Right ventricle myocardium inferior (tissue), 1 donor: ENCODE results near the gene KCNQ5. TPM values are rescaled to one million over a fixed set of nuclear protein-coding genes. Genes with fewer than 3 reads are reported as not detected.

Experiments used
- ATAC-seq: fragments of 200-7000 bp; cut with Tn5 transposase; one replicate; pipeline ENCODE4 v1.9.1; 2020; ENCODE audit warnings: mild to moderate bottlenecking, moderate library complexity
- DNase-seq: peaks from one replicate; pipeline ENCODE4 v3.0.0; 2021; ENCODE audit errors: missing footprints
- intact Hi-C: fragments of 100-400 bp; cut with DNase I; formaldehyde crosslinking; loops from one replicate; pipeline ENCODE4 v1.11.0; 2022
- total RNA-seq: library from RNA; stranded (reverse); fragmentation: NEBNext Ultra II Directional; extraction: Animal tissue kit (Norgen Biotek cat#: 25700); gene quantifications from one replicate; pipeline ENCODE4 v1.2.1, GENCODE V29; 2021
- donor health status: DM: no; HTN: yes; CAD: no; lungs with severe emphysema.

The KCNQ5 gene
- total RNA-seq, 1 donor from 2014 or later, result not detected

DNA sequence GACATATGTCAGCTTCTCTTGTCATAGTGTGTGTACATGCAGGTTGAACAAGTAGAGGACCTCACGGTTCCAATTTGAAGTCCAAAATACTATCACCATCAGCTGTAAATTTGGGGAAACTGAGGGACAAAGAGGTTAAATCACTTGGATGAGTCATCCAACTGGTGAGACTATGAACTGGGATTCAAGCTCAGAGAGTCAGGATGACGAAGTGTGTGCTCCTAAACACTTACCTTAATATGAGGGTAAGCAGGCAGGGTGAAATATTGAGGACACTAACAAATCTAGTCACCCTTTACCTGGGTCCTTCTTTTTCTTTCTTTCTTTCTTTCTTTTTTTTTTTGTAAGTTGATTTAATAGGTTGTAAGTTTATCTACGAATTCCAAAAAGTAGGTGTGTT is 198.3 kb downstream of the KCNQ5 start:
- ATAC-seq (no peak), DNase-seq (no peak)
- intact Hi-C loops, result no loop called here

DNA sequence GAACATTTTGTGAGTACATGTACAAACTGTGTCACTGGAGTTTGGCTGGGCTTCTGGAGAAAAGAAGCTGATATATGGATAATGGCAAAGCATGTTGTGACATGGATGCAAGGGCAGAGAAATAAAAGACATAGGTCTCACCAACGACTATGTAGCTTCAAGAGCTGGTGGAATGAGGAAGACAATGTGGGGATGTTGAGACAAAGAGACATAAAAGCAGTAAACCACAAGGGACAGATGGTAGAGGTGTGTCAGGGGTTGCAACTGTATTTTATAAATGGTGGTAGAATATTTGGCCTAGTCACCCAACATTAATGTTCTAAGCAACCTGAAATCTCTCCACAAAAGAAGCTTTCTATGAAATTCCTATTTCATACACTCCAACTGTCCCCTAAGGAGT is 199.0 kb downstream of the KCNQ5 start:
- ATAC-seq, result no peak
- no peak for DNase-seq
- intact Hi-C loops, result no loop called here

DNA sequence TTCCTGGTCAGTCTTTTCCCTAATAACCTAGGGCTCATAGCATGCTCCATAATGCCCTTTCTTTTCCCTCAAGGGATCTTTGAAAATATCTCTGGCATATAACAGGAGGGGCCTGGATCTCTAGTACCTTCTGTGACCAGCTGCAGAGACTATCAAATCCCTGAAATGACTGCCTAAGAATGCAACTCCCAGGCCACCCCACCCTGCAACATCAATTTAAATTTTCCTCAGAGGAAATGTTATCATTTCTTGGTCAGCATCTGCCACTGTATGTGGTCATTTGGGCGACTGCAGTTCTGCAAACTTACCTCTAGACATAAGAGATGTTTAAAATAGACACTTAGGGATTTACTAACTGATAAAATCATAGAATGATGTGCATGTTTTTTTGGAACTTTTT is 200.2 kb downstream of the KCNQ5 start:
- ATAC-seq, result no peak

DNA sequence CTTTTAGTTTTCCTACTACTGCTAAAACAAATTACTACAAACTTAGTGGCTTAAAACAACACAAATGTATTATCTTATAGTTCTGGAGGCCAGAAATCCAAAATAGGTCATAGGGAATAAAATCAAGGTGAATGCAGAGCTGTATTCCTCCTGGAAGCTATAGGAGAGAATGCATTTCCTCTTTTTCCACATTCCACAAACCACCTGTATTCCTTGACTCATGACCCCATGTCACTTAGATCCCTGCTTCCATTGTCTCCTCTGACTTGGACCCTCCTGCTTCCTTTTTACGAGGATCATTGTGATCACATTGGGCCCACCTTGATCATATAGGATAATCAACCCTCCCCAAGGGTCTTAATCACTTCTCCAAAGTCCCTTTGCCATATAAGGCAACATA is 200.8 kb downstream of the KCNQ5 start:
- no peak for ATAC-seq
- DNase-seq, result no peak
- intact Hi-C loops, result no loop called here

More for the DNA sequence above, 200.2 kb downstream of the KCNQ5 start:
- no peak for DNase-seq
- intact Hi-C loops, result no loop called here

DNA sequence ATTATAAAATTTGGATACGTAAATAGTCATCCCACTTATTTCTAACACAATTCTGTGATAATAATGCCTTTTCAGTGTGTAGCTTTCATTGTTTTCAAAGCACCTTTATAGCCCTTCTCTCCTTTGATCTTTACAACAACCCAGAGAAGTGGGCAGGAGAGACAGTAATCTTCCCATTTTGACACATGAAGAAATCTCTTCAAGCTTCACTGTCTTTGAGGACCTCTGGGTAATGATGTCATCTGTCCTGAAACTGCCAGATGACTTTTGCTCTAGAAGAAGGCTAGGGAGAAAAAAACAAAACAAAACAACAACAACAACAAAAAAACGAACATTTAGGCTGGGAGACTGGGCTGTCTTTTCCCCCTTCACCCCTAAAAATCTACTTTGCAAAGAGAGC is 203.0 kb downstream of the KCNQ5 start:
- intact Hi-C loops, result no loop called here
- DNase-seq (no peak), ATAC-seq (no peak)

DNA sequence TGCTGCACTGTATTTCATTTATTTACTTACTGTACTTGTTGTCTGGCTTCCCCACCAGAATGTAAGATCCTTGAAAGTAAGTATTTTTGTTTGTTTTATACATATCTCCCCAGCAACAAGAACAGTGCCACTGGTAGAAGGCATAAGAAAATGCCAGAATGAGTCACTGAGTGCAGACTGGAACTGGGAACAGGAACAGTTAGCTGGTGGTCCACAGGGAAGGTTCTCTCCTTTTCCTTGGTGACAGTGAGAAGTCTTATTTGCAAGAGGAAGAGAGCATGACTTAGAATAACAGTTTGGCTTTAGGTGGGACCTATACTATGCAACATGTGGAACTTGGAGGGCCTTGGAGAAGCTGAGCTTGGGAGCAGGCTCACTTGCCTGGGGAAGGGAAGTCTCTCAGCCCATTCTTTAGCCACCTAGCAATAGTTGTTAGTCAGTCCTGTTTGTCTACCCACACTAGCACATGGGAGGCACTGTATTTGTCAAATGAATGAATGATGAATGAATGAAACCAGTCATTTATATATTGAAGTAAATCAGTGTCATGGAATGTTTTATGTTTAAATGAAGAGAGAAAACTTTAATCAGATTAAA is 203.5 kb downstream of the KCNQ5 start:
- intact Hi-C loops, result no loop called here
- DNase-seq (no peak), ATAC-seq (no peak)

DNA sequence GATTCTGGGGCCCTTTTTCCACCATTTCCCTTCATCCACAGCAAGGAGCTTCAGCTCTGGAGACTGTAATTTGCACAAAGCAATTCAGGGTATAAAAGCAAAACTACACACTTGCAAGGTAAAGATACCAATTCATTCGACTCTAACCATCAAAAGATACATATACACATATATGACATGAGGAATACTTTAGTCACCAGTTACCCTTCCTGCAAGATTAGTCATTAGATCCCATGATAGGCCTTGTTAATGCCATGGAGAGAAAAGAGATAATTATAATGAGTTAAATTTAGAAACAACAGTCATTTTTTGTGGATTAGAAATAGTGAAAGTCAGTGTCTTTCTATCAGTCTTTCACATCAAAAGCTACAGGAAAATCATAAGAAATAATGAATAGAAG is 204.2 kb downstream of the KCNQ5 start:
- intact Hi-C loops, result no loop called here
- DNase-seq, result no peak
- no peak for ATAC-seq

DNA sequence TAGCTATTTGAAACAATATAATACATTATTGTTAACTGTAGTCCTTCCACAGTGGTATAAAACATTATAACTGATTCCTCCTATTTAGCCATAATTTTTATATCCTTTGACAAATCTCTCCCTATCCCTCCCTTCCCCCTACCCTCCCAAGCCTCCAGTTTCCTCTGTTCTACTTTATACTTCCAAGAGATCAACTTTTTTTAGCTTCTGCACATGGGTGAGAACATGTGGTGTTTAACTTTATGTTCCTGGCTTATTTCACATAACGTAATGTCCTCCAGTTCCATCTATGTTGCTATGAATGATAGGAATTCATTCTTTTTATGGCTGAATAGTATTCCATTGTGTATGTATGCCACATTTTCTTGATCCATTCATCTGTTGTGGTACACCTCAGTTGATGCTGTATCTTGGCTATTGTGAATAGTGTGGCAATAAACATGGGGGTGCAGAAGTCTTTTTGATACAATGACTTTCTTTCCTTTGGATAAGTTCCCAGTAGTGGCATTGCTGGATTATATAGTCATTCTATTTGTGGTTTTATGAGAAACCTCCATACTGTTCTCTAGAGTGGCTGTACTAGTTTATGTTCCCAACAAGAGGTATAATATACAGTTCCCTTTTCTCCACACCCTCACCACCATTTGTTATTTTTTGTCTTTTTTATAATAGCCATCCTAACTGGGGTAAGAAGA is 205.0 kb downstream of the KCNQ5 start:
- intact Hi-C loops, result no loop called here
- DNase-seq (no peak), ATAC-seq (no peak)

DNA sequence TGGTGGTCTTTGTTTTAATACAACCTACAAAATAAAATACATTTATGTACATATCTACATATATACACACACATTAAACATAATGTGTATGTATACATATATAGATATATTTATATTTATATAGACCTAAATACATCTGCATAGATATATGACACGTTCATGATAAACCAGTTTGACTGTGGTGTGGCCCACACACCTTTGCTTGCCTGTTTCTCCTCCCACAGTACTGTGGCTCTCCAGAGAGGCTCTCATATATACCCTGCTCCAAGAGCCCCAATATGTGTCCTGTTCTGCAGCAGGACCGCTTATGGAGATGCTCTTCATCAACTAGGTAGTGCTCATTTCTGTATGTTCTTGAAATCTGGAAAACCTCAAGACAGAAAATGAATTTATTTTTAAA is 207.0 kb downstream of the KCNQ5 start:
- intact Hi-C loops, result no loop called here
- DNase-seq (no peak), ATAC-seq (no peak)

DNA sequence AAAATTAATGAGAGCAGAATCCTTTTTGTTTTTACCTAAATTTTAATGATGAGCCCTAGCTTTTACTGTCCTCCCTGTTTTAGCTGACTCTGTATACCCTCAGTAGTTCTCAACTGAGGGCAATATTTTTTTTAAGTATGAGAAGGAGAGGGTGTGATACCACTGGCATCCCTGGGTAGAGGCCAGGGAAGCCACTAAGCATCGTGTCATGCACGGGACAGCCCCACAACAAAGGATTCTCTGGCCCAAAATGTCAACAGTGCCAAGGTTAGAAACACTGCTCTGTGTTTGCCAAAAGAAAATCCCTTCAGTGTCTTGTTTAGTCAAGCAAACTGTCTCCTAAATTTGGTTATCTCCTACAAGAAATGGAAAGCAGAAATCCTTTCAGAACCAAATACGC is 210.4 kb downstream of the KCNQ5 start:
- ATAC-seq (no peak), DNase-seq (no peak)
- intact Hi-C loops, result no loop called here

DNA sequence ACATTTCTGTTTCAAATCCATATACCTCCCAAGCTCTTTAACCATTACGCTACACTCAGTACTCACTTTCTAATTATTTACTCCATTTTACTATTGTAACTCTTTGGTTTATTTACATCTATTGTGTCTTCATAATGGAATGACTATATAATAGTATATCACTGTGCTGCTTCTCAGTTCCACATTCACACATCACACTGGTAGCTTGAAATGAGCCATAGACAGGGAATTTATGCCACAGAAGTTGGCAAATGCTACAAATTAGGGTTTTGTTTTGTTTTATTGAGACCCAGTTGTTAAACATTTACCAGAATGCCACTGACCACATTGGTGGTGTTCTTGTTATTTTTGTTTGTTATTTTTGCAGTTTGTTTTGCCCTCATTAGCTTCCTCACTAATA is 213.9 kb downstream of the KCNQ5 start:
- DNase-seq (no peak), ATAC-seq (no peak)
- intact Hi-C loops, result no loop called here

DNA sequence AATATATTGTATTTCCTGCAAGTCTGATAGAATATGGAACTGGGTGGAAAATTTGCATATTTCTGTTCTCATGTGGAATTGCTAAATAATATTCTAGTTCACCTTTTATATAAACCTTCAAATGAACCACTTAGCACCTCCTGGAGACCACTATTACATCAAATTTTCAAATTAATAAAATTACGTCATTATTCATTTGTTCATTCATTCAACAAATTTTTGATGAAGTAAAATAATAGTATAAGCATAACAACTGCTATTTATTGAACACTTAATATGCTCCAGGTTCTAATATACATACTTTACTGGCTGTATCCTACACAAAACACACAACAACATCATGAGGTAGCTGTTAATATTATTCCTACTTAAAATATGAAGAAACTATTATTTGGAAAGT is 215.1 kb downstream of the KCNQ5 start:
- intact Hi-C loops, result no loop called here
- no peak for DNase-seq

DNA sequence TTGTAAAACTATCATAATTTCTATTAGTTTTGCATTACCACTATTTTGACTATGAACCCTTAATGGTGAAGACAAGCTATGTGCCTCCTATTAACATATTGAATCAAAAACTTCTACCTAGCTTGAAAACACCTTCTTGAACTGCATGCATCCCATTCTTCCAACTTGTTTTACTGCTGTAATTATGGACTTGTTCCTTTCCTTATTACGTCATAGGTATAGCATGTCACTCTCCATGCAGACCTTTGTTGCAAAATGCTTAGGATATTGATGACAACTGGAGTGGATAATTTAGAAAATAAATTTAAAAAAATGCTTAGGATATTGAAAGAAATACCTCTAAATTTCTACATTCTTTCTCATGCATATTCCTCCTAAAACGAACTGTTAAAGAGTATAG is 219.3 kb downstream of the KCNQ5 start:
- DNase-seq, result no peak
- no peak for ATAC-seq
- intact Hi-C loops, result no loop called here

More for the DNA sequence above, 215.1 kb downstream of the KCNQ5 start:
- no peak for ATAC-seq

DNA sequence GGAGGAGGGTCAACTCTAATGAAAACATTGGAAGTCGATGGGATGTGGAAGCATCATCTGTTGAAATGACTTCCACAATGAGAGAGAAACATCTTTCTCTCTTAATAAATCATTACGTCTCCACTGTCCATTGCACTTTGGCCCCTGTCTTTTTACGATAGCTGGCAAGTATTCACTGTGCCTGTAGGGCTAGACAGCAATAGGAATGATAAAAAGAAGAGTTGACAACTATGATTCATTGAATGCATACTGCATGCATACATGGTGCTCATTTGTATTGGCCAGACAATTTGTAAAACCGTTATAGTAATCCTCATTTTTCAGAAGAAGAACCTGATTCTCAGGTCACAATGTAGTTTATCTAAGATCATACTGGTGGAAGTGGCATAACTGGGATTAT is 220.3 kb downstream of the KCNQ5 start:
- DNase-seq (no peak), ATAC-seq (no peak)
- intact Hi-C loops, result no loop called here

DNA sequence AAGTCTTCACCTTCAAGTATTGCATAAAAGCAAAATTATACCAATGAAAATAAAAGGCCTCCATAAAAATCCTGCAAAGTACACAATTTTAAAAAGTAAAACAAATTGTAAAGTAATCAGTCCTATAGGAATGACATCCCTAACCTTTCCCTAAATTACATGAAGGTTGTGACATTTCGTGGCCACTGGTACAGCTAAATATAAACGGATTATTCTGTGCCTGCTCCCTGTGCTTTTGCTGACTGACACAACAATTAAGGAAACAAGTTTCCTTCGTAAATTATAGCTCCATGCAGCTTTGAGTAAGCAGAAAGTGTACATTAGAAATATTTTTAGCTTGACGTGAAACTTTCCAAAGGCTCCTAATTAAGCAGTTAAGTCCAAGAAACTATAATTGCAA is 222.8 kb downstream of the KCNQ5 start:
- intact Hi-C loops, result no loop called here
- no peak for ATAC-seq
- no peak for DNase-seq

DNA sequence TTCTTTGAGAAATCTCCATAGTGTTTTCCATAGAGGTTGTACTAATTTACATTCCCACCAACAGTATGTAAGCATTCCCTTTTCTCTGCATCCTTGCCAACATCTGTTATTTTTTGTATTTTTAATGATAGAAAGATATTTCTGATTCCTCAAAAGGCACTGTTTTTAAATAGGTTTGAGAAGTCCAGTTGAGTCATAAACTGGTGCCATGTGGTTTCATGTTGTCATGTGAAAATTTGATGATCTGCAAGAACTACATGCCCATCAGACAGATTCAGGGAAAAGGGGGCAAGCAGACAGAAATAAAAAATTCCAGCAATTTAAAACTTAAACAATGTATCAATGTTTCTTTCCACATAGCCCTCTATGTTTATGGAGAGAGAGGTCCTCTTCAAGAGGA is 227.5 kb downstream of the KCNQ5 start:
- ATAC-seq (no peak), DNase-seq (no peak)
- intact Hi-C loops, result no loop called here

DNA sequence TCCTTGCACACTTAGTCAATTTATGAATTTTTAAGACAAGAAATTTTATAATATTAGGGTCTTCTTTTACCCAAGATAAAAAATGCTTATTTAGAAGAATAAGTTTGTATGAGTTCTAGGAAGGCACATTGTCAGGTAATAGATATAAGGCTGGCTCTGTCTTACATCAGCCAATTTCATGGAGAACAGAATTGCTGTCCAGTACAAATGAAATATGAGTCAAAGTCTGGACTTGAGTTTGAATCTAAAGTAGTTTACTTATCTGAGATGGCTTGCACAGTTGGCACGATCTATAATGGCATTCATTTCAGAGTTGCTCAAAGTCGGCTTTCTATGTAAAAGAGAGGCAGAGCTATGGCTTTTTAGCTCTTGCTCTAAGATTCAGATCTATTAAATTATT is 228.2 kb downstream of the KCNQ5 start:
- no peak for ATAC-seq
- intact Hi-C loops, result no loop called here

DNA sequence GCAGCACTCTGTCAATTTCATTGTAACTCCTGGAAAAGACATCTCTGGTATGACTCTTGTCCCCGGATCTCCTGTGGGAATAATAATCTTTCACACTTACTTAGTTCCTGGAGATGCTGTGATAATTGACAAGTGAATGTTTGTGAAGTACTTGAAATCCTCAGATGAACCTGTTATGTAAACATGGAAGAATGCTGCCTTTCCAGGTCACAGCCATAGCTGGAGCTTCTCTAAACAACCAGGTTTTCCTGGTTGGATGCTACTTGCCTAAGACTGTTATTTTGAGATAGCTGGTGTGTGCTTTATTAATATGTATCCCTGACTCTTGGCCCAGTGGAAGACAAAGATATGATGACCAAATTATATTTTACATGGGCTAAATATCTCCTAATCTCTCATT is 228.6 kb downstream of the KCNQ5 start:
- DNase-seq (no peak), ATAC-seq (no peak)
- intact Hi-C loops, result no loop called here

More for the DNA sequence above, 228.2 kb downstream of the KCNQ5 start:
- no peak for DNase-seq

DNA sequence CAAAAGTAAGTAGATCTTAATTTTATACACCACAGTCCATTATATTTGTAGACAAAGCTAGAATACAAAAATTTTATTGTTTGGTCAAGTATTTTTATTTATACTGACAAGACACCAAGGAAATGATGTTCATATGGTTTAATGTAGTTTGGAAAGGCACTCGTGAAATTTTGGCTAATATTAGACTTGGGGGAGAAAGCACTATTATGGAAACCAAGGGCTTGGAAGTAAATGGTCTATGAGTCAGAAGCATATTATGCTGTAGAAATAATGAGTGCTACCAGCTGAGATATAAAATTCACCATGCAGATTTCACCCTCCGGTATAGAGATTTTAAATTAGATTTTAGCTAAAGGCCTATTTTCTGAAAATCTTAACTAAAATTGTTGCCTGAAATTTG is 233.6 kb downstream of the KCNQ5 start:
- ATAC-seq (no peak), DNase-seq (no peak)
- intact Hi-C loops, result no loop called here

DNA sequence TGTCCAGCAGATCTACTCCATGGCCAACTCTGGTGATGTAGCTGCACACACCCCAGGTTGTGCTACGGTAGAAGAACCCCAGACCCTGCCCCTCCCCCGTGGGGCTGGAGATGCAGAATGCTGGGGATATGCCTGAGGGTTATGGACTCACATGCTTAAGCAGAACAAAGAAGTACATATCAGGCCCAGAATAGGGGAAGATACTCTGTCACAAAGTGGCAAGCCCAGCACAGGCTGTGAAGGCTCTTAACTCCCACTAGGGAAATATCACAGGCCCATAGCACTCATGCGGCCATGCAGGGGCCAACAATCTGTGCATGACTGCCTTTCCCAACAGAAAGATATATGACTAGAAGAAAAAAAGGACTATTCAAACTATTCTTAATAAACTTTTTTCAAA is 234.9 kb downstream of the KCNQ5 start:
- ATAC-seq (no peak), DNase-seq (no peak)
- intact Hi-C loops, result no loop called here
